Measurements from ENCODE around the gene PDE4B. TPM values are rescaled to one million over a fixed set of nuclear protein-coding genes. Genes with fewer than 3 reads are reported as not detected.
"Not testable (repeated sequence)": the region's sequence is repeated elsewhere in the genome, so short reads cannot be mapped to it uniquely, and the experiment has no call there.

PDE4B gene
- total RNA-seq, 1 experiment from 2014 or later = 3.3 TPM

DNA sequence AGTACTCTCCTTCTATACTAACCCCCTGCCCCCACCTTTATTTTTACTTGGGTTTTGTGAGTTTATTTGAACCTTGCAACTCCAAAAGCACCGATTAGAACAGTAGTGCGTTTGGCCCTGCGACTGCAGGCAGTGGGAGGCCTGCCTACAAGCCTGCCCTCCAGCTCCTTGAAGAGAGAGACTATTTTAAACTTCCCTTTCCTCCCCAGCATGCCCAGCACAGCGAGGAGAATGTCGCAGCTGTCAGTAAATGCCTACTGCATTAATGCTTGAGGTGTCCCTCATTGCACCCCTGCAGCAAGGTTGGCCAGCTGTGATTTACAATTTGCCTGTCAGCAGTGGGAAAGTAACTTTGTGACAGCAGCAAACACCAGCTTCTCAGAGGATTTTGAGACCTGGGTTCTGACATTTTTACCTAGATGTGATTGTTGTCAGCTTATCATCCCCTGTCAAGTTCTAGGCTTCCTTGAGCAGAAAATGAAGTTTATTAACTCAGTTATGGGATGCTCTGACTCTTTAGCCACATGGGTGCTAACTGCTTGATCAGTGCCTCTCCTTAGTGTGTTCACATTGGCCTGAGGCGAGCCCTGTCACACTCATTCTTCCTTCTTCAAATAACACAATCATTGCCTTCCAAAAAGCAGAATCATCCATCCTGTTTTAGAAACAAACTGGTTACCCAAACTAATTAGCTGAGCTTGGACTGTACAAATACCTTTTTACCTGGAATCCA is 170.6 kb downstream of the PDE4B start:
- POLR2A ChIA-PET = interaction anchor here (1.1 kb wide), 1 partner anchor 280 kb away, joined by 3 read pairs; no protein-coding TSS in a partner anchor
- BruUV-seq (replicated peaks) = no TSS peak
- H3K36me3 Mint-ChIP-seq (ENCODE audit: insufficient read depth, unreplicated experiment) = no peaks in the 10 kb centered on the region
- no peaks in the 10 kb centered on the region for H3K27me3 Mint-ChIP-seq (ENCODE audit: insufficient read depth, unreplicated experiment)
- no peak for DNase-seq (ENCODE audit: unreplicated experiment)
- intact Hi-C loops (cut with micrococcal nuclease) = no loop called here
- TF ChIP-seq, protein P1, sequence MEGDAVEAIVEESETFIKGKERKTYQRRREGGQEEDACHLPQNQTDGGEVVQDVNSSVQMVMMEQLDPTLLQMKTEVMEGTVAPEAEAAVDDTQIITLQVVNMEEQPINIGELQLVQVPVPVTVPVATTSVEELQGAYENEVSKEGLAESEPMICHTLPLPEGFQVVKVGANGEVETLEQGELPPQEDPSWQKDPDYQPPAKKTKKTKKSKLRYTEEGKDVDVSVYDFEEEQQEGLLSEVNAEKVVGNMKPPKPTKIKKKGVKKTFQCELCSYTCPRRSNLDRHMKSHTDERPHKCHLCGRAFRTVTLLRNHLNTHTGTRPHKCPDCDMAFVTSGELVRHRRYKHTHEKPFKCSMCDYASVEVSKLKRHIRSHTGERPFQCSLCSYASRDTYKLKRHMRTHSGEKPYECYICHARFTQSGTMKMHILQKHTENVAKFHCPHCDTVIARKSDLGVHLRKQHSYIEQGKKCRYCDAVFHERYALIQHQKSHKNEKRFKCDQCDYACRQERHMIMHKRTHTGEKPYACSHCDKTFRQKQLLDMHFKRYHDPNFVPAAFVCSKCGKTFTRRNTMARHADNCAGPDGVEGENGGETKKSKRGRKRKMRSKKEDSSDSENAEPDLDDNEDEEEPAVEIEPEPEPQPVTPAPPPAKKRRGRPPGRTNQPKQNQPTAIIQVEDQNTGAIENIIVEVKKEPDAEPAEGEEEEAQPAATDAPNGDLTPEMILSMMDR (IDR thresholded peaks at IDR 0.05; ENCODE audit: unreplicated experiment) = no peak
- no peak overlapping the region for H3K4me3 Mint-ChIP-seq (ENCODE audit: unreplicated experiment)
- CTCF ChIA-PET = interaction anchor here (0.6 to 9.7 kb wide), 6 partner anchors 23 to 486 kb away, joined by 3 to 280 read pairs (median 5); no protein-coding TSS in a partner anchor
- H3K27ac Mint-ChIP-seq (ENCODE audit: low read depth, unreplicated experiment) = no peak overlapping the region
- no peaks in the 10 kb centered on the region for H3K4me1 Mint-ChIP-seq (ENCODE audit: insufficient read depth, unreplicated experiment)
- H3K9me3 Mint-ChIP-seq (ENCODE audit: unreplicated experiment) = no peaks in the 10 kb centered on the region

DNA sequence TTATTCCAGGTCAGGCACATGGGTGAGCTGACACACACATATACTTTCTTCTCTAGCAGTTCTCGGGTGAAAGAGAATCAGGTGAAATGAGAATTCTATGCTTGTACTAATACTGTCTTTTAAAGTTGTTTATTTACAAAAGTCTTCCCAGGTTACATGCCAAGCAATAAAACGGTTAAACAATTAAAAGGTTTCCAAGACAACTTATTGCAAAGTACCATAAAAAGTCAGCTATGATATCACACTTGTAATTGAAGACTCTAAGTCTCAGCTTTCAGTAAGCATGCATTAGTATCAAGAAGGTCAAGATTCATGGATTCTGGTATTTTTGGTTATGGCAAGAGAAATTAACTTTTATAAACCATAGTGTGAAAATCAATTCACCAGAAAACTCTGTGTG is 171.4 kb downstream of the PDE4B start:
- POLR2A ChIA-PET = interaction anchor here (0.6 kb wide), 1 partner anchor 680 kb away, joined by 3 read pairs; no protein-coding TSS in a partner anchor
- Mint-ChIP-seq H3K4me1 (ENCODE audit: insufficient read depth, unreplicated experiment) (no peaks in the 10 kb centered on the region), H3K4me3 (ENCODE audit: unreplicated experiment) (no peak overlapping the region), H3K27me3 (ENCODE audit: insufficient read depth, unreplicated experiment) (no peaks in the 10 kb centered on the region), H3K9me3 (ENCODE audit: unreplicated experiment) (no peaks in the 10 kb centered on the region), H3K36me3 (ENCODE audit: insufficient read depth, unreplicated experiment) (no peaks in the 10 kb centered on the region), H3K27ac (ENCODE audit: low read depth, unreplicated experiment) (no peak overlapping the region)
- no peak for DNase-seq (ENCODE audit: unreplicated experiment)
- TF ChIP-seq, protein P1 (IDR thresholded peaks at IDR 0.05; ENCODE audit: unreplicated experiment) = no peak
- BruUV-seq (replicated peaks) = no TSS peak
- CTCF ChIA-PET = interaction anchor here (1.0 to 9.7 kb wide), 4 partner anchors 278 to 482 kb away, joined by 3 to 280 read pairs (median 34); no protein-coding TSS in a partner anchor
- intact Hi-C loops (cut with micrococcal nuclease) = no loop called here

DNA sequence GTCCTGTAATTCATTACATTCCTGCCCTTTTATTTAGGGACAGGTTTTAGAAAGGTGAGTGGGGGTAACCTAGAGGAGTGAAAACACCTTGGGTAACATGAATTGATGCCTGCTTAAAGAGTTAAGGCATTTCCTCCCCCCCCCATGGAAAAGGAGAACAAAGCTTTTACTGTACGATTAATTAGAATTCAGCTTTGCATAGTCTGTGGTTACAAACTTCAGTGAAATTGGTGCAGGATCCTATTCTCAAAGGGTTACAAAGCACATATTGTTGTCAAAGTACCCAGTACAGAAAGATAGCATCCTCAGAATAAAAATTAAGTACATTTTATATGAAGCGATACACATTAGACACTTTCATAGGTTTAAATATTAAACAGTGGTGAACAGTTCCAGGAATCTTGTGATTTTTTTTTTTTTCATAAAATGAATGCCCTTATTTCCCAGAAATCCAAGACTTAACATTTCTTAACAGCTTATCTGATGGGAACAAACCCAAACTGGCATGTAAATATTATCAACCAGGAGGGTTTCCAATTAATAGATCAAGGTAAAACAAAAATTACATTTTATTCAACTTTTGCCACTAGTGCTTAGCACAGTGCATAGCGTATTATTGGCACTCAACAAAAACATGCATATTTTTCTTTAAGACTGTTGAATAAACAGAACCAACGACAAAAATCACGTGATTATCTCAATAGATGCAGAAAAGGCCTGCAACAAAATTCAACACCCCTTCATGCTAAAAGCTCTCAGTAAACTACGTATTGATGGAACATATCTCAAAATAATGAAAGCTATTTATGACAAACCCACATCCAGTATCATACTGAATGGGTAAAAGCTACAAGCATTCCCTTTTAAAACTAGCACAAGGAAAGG is 172.7 kb downstream of the PDE4B start:
- Mint-ChIP-seq H3K27me3 (ENCODE audit: insufficient read depth, unreplicated experiment) (peaks cover 4% of the 10 kb centered on the region), H3K9me3 (ENCODE audit: unreplicated experiment) (no peaks in the 10 kb centered on the region), H3K36me3 (ENCODE audit: insufficient read depth, unreplicated experiment) (no peaks in the 10 kb centered on the region), H3K4me1 (ENCODE audit: insufficient read depth, unreplicated experiment) (no peaks in the 10 kb centered on the region), H3K27ac (ENCODE audit: low read depth, unreplicated experiment) (no peak overlapping the region), H3K4me3 (ENCODE audit: unreplicated experiment) (no peak overlapping the region)
- no peak for DNase-seq (ENCODE audit: unreplicated experiment)
- POLR2A ChIA-PET = no interaction called here
- TF ChIP-seq, protein P1 (IDR thresholded peaks at IDR 0.05; ENCODE audit: unreplicated experiment) = no peak
- no TSS peak for BruUV-seq (replicated peaks)
- intact Hi-C loops (cut with micrococcal nuclease) = no loop called here
- CTCF ChIA-PET = interaction anchor here (0.6 to 9.7 kb wide), 3 partner anchors 164 to 277 kb away, joined by 3 to 280 read pairs (median 3); no protein-coding TSS in a partner anchor

DNA sequence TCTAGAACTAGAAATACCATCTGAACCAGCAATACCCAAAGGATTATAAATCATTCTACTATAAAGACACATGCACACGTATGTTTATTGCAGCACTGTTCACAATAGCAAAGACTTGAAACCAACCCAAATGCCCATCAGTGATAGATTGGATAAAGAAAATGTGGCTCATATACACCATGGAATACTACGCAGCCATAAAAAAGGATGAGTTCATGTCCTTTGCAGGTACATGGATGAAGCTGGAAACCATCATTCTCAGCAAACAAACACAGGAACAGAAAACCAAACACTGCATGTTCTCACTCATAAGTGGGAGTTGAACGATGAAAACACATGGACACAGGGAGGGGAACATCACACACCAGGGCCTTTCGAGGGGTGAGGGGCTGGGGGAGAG is 174.8 kb downstream of the PDE4B start:
- intact Hi-C loops (cut with micrococcal nuclease); DNase-seq (ENCODE audit: unreplicated experiment); H3K4me3 Mint-ChIP-seq (ENCODE audit: unreplicated experiment); H3K36me3 Mint-ChIP-seq (ENCODE audit: insufficient read depth, unreplicated experiment); POLR2A ChIA-PET; H3K9me3 Mint-ChIP-seq (ENCODE audit: unreplicated experiment); H3K27ac Mint-ChIP-seq (ENCODE audit: low read depth, unreplicated experiment); H3K4me1 Mint-ChIP-seq (ENCODE audit: insufficient read depth, unreplicated experiment); BruUV-seq (replicated peaks): not testable (repeated sequence)
- CTCF ChIA-PET = interaction anchor here (0.6 to 9.7 kb wide), 3 partner anchors 275 to 859 kb away, joined by 3 to 280 read pairs (median 3); no protein-coding TSS in a partner anchor
- peaks cover 25% of the 10 kb centered on the region for H3K27me3 Mint-ChIP-seq (ENCODE audit: insufficient read depth, unreplicated experiment)

Data from MCF 10A (cell line).